GM21723 (cell line): ENCODE measurements around the gene KDELR3.

ENCODE experiments used
- ATAC-seq: cut with Tn5 transposase; IDR thresholded peaks from one replicate; pipeline ENCODE4 v1.9.1; 2021; ENCODE audit warnings: mild to moderate bottlenecking, moderate library complexity; ENCODE audit not compliant: unreplicated experiment

KDELR3 gene

DNA sequence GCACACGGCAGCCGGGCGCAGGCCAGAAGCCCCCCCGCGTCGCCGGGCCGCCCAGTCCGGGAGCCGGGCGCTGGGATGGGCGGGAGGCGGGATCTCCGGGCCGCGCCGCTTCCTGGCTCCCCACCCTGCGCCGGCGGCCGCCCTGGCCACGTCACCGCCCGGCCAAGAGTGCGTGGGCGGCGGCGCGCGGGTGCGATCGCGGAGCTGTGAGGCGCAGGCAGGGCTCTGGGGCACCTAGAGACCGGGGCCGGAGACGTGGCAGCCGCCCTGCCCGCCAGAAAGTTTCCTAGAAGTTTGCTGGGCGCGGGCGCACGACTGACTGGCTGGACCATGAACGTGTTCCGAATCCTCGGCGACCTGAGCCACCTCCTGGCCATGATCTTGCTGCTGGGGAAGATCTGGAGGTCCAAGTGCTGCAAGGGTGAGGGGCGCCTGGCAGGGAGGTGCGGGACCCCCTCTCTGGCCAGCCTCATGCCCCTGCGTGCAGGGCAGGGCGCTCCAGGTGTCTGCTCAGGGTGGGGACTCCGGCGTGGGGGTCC is at the start of gene KDELR3:
Gene KDELR3 (plus strand): TSS at position 193 of the 539 bp plus-strand sequence. CDS start 138 bp downstream, at position 331.
- no peak for ATAC-seq

DNA sequence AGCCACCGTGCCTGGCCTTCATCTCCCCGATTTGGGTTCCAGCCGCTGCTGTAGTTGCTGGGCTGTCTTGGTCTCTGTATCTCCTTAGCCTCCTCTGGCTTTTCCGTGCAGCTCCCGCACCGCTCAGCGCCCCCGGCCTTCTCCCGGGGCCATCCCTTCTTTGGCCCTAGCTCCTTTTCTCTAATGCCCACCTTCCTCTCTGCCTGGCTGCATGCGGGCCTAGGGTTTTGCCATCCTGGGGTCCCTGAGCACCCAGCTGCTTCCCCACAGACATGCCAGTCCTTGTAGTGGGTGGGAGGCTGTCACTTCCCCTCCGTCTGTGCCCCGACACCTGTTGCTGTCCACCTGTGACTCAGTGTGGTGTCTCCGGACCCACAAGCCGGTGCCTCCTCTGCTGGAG is 49.3 kb upstream of the KDELR3 start:
- ATAC-seq, result no peak

DNA sequence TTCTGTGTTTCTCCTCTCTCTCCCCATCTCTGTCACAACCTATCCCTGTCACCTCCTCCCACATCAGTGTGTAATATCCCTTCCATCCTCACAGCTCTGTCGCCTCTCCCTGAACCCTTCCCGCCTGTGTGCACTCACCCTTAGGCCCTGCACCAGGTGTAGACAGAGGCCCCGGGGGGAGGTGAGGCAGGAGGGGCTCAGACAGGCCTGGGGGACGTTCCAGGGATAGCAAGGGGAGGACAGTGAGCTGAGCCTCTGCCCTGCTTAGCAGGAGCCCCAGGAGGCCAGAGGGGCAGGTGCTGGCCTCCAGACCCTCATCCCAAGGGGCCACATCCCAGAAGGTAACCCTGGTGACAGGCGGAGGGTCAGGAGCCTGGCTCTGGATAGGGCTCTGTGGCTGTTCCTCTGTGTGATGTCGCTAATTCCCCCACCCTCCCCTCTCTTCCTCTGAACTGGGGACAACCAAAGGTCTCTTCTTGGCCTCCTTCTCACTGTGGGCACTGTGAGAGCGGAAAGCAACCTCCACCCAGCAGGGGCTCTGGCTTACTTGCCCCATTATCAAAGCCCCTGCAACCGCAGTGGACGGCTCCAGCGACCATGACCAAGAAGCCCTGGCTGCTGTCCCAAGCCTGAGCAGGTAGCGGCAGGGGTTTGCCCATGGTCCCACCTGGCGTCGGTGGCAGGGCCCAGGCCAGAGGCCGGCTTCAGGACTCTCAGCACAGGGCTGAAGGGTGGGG is 48.6 kb upstream of the KDELR3 start:
- ATAC-seq, result no peak

DNA sequence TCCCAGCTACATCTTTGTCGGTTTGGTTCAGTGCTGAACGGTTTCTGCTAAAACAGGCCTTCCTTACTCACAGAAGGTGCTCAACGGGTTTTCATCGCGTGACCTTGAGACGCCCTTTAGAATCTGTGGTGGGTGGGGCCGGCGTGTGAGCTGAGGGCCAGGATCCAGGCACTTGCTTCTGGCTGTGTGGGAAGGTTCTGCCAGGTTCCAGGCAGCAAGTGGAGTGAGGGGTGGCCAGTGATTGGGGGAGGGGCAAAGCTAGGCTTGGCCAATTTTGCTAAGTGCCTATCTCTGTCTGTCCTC is 48.1 kb upstream of the KDELR3 start:
- ATAC-seq, result no peak

DNA sequence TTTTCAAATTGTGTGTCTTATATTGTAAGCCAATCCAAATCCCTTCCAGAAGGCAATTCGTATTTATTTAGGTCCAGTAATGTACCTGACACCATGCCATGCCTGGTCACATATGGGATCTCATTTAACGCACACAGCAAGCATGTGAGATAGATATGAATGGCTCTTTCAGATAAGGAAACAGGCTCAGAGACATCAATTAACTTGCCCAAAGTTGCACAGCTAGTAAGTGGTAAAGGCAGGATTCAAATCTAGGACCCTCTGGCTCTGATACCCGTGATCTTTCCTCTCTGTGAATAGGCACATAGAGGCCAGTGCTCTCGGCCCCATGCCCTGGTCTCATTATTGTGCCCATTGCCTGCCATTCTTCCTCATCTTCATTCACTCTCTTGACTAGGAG is 47.2 kb upstream of the KDELR3 start:
- ATAC-seq, result no peak

DNA sequence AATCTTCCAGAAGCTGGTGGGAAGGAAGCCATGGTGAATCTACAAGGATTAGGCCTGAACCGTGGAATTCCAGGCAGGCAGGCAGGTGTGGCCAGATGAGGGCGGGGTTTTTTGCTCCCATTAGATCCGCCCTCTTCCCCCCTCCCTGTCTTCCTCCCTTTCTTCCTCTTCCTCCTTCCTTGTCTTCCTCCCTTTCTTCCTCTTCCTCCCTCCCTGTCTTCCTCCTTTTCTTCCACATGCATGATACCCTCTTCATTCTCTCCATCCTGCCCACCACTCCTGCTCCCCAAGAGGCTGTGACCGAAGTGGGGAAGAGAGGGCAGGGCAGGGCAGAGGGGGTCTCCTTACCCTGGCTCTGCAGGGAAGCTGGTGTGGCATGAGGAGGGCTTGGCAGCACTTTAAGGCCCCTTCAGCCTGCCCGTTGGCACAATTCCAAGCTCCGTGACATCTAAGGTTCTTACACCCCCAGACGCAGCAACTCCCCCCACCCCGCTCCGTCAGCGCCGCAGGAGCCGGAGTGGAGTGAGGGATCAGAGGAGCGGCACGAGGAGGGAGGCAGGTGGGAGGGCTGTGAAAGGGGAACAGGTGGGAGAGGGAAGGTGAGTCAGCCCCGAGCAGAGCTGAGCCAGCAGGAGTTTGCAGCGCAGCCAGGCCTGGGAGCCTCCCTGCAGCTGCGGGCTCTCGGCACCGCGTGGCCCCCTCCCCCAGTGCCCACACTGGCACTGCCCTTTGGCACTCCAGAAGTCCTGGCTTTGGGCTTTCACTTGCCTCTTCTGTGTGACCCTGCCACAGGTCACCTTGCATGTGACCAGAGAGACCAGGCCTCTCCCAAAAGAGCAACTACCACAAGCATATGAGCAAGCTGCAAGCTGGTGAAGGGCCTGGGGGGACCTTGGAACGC is 45.0 kb upstream of the KDELR3 start:
- no peak for ATAC-seq

DNA sequence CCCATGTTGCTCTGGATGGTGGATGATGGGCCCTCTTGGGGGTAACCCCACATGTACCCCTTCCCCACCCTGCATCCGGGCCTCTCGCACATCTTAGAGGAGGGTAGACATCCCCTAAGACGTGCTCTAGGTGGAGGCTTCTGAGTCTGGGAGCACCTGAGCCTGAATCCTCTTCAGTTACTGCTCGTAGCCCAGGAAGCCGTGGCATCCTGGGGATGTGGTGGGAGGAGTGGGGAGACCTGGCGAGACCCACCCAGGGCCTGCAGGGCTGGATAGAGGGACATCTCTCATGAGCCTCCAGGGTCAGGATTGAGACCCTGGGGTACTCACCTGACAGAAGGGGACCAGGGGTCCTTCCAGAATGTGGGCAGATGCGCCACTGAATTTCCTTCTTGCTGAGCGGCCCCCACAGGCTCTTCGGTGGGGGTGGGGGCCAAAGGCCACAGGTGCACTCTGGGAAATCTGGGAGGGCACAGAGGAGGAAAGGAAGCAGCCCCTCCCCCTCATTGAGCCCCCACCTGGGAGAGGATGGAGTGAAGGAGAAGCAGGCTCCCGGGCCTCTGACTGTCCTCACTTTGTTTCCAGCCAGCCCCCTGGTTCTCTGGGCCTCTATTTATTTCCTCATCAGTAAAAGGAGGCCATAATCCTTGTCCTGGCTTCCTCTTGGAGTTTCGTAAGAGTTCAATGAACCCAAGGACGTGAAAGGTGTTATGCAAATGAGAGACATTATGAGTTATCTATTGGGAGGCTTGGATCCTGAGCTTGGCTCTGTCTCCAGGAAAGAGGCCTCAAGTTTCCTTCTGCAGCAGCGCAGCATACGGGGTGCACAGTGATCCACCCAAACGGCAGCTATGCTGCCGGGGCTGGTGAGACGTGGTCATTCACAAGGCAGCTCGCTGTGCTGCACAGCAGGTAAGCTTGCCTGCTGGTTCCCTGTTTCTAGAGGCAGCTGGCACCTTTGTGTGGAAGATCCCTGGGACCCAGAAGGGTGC is 44.1 kb upstream of the KDELR3 start:
- no peak for ATAC-seq

DNA sequence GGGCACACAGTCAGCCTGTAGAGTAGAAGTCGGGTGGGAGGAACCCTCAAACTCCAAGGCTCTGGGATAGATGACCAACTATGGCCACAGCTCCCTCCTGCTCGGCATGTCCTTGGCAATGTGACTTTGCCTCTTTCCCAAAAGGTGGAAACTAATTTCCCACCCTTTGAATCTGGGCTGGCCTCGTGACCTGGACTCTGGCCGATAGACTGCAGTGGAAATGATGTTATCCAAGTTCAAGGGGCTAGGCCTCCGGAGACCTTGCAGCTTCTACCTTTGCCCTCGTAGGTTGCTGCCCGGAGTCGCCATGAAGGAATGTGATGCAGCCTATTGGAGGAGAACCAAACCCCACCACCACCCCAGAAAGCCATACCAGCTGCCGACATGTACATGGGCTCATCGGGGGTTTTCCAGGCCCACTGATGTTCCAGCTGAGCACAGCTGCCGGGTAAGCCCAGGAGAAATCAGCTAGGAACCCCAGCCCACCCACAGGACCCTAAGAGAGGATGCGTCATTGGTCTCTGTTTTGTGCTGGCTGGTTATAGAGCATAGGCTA is 43.3 kb upstream of the KDELR3 start:
- ATAC-seq, result no peak

DNA sequence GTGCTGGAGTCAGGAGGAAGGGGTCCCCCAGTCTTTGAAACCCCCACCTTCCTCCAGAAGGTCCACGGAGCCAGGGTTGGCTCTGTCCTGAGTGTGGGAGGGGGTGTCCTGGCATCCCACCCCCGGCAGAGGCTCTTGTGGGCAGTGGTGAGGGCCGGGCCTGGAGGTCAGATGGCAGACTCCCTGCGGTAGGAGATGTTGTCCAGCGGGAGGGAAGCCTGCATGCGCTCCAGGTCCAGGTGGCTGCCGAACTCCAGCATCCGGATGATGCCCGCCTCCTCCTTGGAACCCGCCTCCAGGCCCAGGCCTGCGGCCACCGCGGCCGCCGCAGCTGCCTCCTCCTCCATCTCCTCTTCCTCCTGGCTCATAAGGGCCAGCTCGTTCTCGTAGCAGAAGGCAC is 41.3 kb upstream of the KDELR3 start:
- ATAC-seq, result no peak

DNA sequence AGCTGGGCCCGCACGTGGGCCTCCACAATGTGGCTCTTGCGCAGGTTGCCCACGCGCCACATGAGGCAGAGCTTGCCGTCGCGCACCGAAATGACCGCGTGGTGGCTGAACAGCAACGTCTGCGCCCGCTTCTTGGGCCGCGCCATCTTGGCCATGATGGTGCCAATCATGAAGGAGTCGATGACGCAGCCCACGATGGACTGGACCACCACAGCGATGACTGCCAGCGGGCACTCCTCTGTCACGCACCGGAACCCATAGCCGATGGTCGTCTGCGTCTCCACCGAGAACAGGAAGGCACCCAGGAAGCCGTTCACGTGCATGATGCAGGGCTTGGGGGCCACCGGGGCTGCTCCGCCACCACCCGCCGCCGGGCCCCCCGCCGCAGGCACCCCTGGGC is 40.4 kb upstream of the KDELR3 start:
- no peak for ATAC-seq

DNA sequence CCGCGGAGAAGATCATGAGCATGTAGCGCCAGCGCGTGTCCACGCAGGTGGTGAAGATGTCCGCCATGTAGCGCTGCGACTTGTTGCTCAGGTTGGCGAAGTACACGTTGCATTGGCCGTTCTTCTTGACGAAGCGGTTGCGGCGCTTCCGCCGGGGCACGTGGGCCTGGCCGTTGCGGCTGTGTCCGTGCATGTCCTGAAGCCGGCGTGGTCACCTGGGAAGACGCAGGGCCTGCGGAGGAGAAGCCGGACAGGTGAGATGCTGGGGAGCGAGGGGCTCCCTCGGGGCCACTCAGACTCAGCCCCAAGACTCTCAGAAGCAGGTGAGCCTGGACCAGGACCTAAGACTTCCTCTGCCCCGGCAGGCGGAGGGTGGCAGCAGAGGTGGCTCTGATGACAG is 40.0 kb upstream of the KDELR3 start:
- no peak for ATAC-seq

DNA sequence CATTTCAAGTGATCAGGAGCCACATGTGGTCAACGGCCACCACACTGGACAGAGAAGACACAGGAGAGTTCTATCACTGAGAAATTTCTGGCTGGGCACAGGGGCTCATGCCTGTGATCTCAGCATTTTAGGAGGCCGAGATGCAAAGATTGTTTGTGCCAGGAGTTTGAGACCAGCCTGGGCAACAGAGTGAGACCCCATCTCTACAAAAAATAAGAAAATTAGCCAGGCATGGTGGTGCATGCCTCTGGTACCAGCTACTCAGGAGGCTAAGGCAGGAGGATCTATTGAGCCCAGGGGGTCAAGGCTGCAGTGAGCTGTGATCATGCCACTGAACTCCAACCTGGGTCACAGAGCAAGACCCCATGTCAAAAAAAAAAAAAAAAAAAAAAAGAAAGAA is 39.2 kb upstream of the KDELR3 start:
- ATAC-seq, result no peak

DNA sequence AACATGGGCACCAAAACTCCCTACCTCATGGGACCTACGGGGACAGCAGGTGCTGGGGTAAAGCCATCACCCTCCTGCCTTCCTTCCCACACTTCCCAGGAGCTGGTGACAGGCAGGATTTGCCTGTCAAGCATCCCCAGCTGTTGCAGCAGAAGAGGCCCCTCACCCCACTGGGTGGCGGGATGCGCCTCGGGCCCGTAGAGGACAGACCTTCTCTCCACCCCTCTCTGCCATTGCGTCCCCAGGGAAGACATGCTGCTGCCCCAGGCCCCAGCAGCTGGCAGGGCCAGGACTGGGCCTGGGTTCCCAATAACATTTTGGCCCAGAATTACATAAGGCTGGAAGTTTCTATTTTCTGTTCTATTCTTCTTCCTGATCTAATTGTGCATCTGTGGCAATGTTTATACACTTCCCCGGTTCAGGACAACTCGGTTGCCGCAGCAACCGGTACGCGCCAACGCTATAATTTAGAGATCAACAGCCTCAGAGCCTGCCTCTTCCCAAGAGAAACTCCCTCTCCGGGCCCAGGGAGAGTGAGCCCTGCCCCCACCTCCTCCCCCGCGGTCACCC is 38.3 kb upstream of the KDELR3 start:
- ATAC-seq, result no peak

DNA sequence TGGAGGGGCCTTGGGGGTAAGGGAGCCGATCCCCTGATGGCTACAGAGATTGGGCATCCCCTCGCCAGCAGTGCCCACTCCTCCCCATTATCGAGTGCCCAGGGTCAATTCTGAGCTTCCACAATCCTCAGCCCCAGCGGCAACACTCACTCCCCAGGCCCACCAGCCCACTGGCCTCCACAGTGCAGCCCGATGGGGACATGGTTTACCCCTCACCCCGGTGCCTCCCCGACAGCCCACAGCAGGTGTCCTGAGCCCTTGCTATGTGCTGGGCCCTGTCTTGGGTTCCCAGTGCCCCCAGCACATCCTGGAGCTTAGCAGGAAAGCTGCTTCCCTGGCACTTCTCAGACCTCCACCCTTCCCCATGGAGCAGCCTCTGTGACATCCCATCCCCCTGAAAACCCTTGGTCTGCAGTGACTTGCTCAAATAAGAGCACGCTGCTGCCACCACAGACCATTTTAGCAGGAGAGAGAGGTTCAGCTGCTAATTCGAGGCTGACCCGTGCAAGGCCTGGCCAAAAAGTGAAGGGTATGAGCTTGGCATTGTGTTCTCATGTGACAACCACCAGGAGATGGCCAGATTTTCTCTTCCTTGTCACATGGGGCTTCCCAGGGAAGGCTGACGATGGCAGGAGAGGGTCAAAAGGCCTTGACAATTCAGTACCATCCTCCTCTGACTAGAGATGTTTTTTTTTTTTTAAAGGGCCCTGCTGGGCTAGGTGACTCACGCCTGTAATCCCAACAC is 36.5 kb upstream of the KDELR3 start:
- no peak for ATAC-seq

DNA sequence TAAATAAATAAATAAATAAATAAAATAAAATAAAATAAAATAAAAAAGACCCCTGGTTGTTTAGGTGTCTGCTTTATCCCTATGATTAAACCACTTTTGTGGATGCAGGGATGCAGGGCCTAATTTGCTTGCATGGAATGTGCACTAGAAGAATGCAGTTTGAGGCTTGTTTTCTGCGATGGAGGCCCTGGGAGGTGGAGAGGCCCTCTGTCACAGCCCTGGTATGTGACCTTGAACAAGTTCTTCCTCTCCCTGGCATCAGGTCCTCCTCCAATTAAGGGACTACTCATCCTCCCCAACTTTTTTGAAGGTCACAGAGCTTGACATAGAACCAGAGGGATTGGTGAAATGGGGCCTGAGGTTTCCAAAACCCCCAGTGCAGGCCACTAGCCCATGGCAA is 35.6 kb upstream of the KDELR3 start:
- no peak for ATAC-seq

DNA sequence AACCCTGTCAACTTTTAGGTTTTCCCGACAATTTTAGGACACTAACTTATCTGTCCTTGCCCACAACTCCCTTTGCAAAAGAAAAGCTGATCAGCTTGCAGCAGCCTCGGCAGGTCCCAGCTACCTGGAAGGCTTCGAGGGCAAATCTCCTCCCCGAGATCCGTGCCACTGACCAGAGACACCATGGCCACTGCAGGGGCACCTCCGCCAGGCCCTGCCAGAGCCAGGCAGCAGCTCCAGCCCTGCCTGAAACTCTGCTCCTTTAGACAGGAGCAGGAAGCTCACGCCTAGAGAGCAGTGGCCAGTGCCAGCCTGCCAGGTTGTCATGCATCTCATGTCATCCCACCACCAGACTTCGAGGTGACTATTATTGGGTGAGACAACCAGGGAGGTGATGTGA is 34.0 kb upstream of the KDELR3 start:
- no peak for ATAC-seq

DNA sequence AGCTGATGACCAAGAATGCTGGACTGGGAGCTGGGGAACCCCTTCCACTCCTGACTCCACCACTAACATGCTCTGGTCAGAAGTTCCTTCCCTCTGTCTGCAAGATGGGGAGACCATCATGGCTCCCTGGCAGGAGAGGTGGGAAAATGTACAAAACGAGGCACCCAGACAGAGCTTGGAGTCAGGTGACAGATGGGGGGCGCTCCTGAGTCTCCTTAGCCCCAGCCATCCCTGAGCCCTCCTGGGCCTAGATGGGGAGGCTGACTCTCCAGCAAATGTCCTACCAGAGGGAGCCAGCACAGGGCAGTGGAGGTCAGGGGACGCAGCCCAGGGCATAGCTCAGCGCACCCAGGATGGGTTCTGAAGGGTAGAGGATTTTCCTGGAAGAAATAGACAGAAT is 32.9 kb upstream of the KDELR3 start:
- ATAC-seq, result no peak

DNA sequence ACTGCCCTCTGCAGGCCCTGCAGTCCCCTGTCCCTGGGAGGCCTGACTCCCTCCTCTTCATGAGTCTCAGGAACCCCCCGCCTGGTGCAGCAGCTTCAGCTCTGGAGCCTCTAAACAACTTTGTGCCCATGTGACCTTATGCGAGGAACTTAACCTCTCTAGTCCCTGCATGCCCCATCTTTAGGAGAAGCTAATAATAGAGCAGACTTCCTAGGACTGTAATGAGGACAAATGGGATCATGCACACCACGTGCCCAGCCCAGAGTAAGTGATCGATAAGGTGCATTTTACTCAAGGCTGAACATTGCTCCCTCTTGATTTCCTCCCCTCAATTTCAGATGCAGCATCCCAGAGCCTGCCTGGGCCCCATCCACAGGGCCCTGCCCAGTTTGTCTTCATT is 31.9 kb upstream of the KDELR3 start:
- ATAC-seq, result no peak

DNA sequence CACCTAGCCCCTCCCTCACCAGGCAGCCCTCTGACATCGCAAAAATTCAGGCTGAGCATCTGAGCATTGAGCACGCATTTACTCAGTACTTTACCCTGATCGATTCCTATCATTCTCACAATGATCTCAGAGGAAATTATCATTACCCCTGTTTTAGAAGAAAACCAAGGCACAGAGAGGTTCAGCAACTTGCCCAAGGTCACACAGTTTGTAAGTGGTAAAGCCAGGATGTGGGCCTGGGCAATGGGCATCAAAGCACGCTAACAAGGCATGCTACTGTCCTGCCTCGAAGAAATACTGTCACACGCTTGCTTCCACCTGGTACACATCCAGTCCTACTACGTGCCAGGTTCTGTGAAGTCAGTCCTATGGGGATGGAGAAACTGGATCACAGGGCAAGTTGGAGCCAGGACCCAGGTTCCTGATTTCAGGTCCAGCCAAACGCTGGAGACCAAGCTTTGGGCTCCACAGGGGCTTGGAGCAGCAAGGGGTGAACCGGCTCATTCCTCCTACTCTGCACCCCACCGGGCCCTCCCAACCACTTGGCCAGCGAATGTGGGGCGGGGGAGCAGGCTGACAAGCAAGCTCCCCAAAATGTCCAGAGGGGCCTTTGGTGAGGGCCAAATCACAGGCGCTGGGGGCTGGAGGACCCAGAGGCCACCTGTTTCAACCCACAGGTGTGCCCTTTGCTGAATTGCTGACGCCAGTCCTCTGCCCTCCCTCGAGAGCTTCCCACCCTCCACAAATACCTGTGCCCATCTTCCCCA is 31.1 kb upstream of the KDELR3 start:
- no peak for ATAC-seq
